GM23338 (cell line): ENCODE results near the gene HARBI1. TPM values are rescaled to one million over a fixed set of nuclear protein-coding genes. Genes with fewer than 3 reads are reported as not detected.

ENCODE experiments used
- ATAC-seq: fragments of 200-7000 bp; cut with Tn5 transposase; 3 replicates; pipeline ENCODE4 v1.9.1; 2020
- DNase-seq: peaks from one replicate; pipeline ENCODE4 v3.0.0-alpha.2; 2015; ENCODE audit warnings: low spot score
- H2AFZ ChIP-seq: fragments of 200-600 bp; sonication (generic); 2 replicates; pipeline ENCODE4 v1.8.0; 2016; ENCODE audit warnings: antibody characterized with exemption, mild to moderate bottlenecking, moderate library complexity
- H3F3A ChIP-seq: fragments of 200-600 bp; sonication (generic); replicated peaks from 2 replicates; pipeline ENCODE4 v1.8.0; 2017; ENCODE audit warnings: antibody characterized with exemption, mixed run types, low read depth
- H3K27ac ChIP-seq: fragments of 200-600 bp; sonication (generic); 2 replicates; pipeline ENCODE4 v1.6.1; 2016; ENCODE audit warnings: low read depth
- H3K27me3 ChIP-seq: fragments of 200-600 bp; sonication (generic); 2 replicates; pipeline ENCODE4 v1.8.0; 2016; ENCODE audit warnings: mild to moderate bottlenecking, mixed run types, moderate library complexity; ENCODE audit not compliant: insufficient read depth
- H3K36me3 ChIP-seq: fragments of 200-600 bp; sonication (generic); 2 replicates; pipeline ENCODE4 v1.8.0; 2016; ENCODE audit warnings: mild to moderate bottlenecking; ENCODE audit not compliant: insufficient read depth
- H3K4me1 ChIP-seq: fragments of 200-600 bp; sonication (generic); 2 replicates; pipeline ENCODE4 v1.8.0; 2016; ENCODE audit warnings: mild to moderate bottlenecking, moderate library complexity; ENCODE audit not compliant: insufficient read depth
- H3K4me2 ChIP-seq: fragments of 200-600 bp; sonication (generic); 2 replicates; pipeline ENCODE4 v1.7.1; 2017; ENCODE audit warnings: mixed run types
- H3K4me3 ChIP-seq: fragments of 200-600 bp; sonication (generic); 2 replicates; pipeline ENCODE4 v1.6.1; 2016; ENCODE audit warnings: mixed run types
- H3K79me2 ChIP-seq: fragments of 200-600 bp; sonication (generic); replicated peaks from 2 replicates; pipeline ENCODE4 v1.8.0; 2017; ENCODE audit warnings: mild to moderate bottlenecking; ENCODE audit not compliant: insufficient read depth
- H3K9me2 ChIP-seq: fragments of 200-600 bp; sonication (generic); 2 replicates; pipeline ENCODE4 v1.8.0; 2017; ENCODE audit not compliant: insufficient read depth
- H4K20me1 ChIP-seq: fragments of 200-600 bp; sonication (generic); replicated peaks from 2 replicates; pipeline ENCODE4 v1.8.0; 2017; ENCODE audit warnings: mild to moderate bottlenecking; ENCODE audit not compliant: insufficient read depth
- H3K27ac Mint-ChIP-seq: 2 replicates; pipeline ENCODE4 v1.8.0; 2020; ENCODE audit warnings: inconsistent platforms, mild to moderate bottlenecking, moderate library complexity, mixed read lengths
- H3K27me3 Mint-ChIP-seq: 3 replicates; pipeline ENCODE4 v1.8.0; 2022; ENCODE audit warnings: low read depth, mild to moderate bottlenecking, moderate library complexity, mixed read lengths, inconsistent platforms; ENCODE audit not compliant: insufficient read depth, poor library complexity
- H3K36me3 Mint-ChIP-seq: 3 replicates; pipeline ENCODE4 v1.8.0; 2021; ENCODE audit warnings: low read depth, mild to moderate bottlenecking, inconsistent platforms, moderate library complexity, mixed read lengths
- H3K4me1 Mint-ChIP-seq: 3 replicates; pipeline ENCODE4 v1.8.0; 2020; ENCODE audit warnings: mild to moderate bottlenecking, inconsistent platforms, mixed read lengths
- H3K4me3 Mint-ChIP-seq: 3 replicates; pipeline ENCODE4 v1.8.0; 2021; ENCODE audit warnings: moderate library complexity, mild to moderate bottlenecking, inconsistent platforms, mixed read lengths
- H3K9me3 Mint-ChIP-seq: 3 replicates; pipeline ENCODE4 v1.8.0; 2020; ENCODE audit warnings: moderate library complexity, mild to moderate bottlenecking, inconsistent platforms, mixed read lengths
- JUNB ChIP-seq: IDR thresholded peaks from one replicate; pipeline ENCODE4 v1.6.1; 2016; ENCODE audit warnings: antibody characterized with exemption; ENCODE audit not compliant: unreplicated experiment
- STAT1 ChIP-seq: IDR thresholded peaks from one replicate; pipeline ENCODE4 v1.6.1; 2016; ENCODE audit warnings: antibody characterized with exemption; ENCODE audit not compliant: unreplicated experiment
- ZNF114 ChIP-seq: fragments of 250-450 bp; sonication (Bioruptor Pico); IDR thresholded peaks from 2 replicates; pipeline ENCODE4 v1.5.0; 2020; ENCODE audit warnings: mild to moderate bottlenecking, moderate library complexity
- polyA plus RNA-seq: library from polyadenylated mRNA; unstranded; fragments of >200 nt; fragmentation: Nextera tagmentation; extraction: Ambion mirVana; gene quantifications from 2 replicates; pipeline ENCODE4 v1.2.1, GENCODE V29; 2016
- total RNA-seq: library from RNA; depleted of rRNA; stranded (reverse); fragments of >200 nt; shearing (Covaris generic); gene quantifications from 2 replicates; pipeline ENCODE4 v1.2.3, GENCODE V29; 2014
- TF ChIP-seq, protein P1 (sequence below), 2 experiments: fragments of 200-600 bp in 1 of 2; sonication (generic) in 1 of 2; conservative IDR thresholded peaks; 2 replicates each; pipeline versions ENCODE4 v1.5.1 to v1.6.1; 2016 to 2017; ENCODE audit warnings: antibody characterized with exemption in 2 of 2, low read depth in 2 of 2, mild to moderate bottlenecking in 2 of 2, moderate library complexity in 1 of 2
- TF ChIP-seq, protein P2 (sequence below): IDR thresholded peaks from one replicate; pipeline ENCODE4 v1.6.1; 2018; ENCODE audit warnings: antibody characterized with exemption; ENCODE audit not compliant: unreplicated experiment
- TF ChIP-seq, protein P3 (sequence below): fragments of 250-450 bp; sonication (Bioruptor Pico); IDR thresholded peaks from 2 replicates; pipeline ENCODE4 v1.5.0; 2020; ENCODE audit warnings: mild to moderate bottlenecking, moderate library complexity
- TF ChIP-seq, protein P4 (sequence below): IDR thresholded peaks from 2 replicates; pipeline ENCODE4 v1.6.1; 2016; ENCODE audit warnings: antibody characterized with exemption

HARBI1 gene
- total and polyA plus RNA-seq, 2 experiments from 2014 or later: 4.2 to 6.5 TPM

DNA sequence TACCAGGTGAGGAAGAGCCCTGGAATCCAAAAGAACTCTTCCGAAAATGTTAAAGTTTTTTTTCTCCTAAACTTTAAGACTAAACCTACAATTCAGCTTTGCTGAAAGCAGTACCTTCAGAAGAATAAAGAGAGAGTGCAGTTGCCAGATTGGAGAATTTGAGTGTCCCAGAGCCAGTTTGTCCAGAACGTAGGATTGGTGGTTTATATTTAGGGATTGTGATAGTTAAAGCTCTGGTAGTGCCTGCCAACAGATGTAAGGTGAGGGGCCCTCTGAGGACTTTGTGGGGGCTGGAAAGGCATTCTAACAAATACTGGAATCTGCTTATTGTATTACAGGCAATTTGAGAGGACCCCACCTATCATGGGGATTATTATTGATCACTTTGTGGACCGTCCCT lies 40.2 kb upstream of the HARBI1 start:
- no peak overlapping the region for H3K27ac ChIP-seq
- Mint-ChIP-seq H3K27me3 (no peaks in the 10 kb centered on the region), H3K36me3 (peaks cover 55% of the 10 kb centered on the region), H3K4me3 (no peak overlapping the region), H3K27ac (no peak overlapping the region; the same call in 1 of the 2 replicates), H3K4me1 (no peaks in the 10 kb centered on the region), H3K9me3 (no peaks in the 10 kb centered on the region)
- no peak for ATAC-seq
- no peaks in the 10 kb centered on the region for H3K27me3 ChIP-seq
- H3K79me2 ChIP-seq: no peaks in the 10 kb centered on the region
- no peaks in the 10 kb centered on the region for H4K20me1 ChIP-seq
- DNase-seq: no peak
- no peak overlapping the region for H3K4me3 ChIP-seq
- TF ChIP-seq JUNB (no peak), ZNF114 (no peak), STAT1 (no peak)
- TF ChIP-seq, protein P1, sequence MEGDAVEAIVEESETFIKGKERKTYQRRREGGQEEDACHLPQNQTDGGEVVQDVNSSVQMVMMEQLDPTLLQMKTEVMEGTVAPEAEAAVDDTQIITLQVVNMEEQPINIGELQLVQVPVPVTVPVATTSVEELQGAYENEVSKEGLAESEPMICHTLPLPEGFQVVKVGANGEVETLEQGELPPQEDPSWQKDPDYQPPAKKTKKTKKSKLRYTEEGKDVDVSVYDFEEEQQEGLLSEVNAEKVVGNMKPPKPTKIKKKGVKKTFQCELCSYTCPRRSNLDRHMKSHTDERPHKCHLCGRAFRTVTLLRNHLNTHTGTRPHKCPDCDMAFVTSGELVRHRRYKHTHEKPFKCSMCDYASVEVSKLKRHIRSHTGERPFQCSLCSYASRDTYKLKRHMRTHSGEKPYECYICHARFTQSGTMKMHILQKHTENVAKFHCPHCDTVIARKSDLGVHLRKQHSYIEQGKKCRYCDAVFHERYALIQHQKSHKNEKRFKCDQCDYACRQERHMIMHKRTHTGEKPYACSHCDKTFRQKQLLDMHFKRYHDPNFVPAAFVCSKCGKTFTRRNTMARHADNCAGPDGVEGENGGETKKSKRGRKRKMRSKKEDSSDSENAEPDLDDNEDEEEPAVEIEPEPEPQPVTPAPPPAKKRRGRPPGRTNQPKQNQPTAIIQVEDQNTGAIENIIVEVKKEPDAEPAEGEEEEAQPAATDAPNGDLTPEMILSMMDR (conservative IDR thresholded peaks at IDR 0.05; ENCODE audit: low read depth in 2 of 2): no peak
- TF ChIP-seq, protein P2, sequence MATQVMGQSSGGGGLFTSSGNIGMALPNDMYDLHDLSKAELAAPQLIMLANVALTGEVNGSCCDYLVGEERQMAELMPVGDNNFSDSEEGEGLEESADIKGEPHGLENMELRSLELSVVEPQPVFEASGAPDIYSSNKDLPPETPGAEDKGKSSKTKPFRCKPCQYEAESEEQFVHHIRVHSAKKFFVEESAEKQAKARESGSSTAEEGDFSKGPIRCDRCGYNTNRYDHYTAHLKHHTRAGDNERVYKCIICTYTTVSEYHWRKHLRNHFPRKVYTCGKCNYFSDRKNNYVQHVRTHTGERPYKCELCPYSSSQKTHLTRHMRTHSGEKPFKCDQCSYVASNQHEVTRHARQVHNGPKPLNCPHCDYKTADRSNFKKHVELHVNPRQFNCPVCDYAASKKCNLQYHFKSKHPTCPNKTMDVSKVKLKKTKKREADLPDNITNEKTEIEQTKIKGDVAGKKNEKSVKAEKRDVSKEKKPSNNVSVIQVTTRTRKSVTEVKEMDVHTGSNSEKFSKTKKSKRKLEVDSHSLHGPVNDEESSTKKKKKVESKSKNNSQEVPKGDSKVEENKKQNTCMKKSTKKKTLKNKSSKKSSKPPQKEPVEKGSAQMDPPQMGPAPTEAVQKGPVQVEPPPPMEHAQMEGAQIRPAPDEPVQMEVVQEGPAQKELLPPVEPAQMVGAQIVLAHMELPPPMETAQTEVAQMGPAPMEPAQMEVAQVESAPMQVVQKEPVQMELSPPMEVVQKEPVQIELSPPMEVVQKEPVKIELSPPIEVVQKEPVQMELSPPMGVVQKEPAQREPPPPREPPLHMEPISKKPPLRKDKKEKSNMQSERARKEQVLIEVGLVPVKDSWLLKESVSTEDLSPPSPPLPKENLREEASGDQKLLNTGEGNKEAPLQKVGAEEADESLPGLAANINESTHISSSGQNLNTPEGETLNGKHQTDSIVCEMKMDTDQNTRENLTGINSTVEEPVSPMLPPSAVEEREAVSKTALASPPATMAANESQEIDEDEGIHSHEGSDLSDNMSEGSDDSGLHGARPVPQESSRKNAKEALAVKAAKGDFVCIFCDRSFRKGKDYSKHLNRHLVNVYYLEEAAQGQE: no peak
- TF ChIP-seq, protein P3, sequence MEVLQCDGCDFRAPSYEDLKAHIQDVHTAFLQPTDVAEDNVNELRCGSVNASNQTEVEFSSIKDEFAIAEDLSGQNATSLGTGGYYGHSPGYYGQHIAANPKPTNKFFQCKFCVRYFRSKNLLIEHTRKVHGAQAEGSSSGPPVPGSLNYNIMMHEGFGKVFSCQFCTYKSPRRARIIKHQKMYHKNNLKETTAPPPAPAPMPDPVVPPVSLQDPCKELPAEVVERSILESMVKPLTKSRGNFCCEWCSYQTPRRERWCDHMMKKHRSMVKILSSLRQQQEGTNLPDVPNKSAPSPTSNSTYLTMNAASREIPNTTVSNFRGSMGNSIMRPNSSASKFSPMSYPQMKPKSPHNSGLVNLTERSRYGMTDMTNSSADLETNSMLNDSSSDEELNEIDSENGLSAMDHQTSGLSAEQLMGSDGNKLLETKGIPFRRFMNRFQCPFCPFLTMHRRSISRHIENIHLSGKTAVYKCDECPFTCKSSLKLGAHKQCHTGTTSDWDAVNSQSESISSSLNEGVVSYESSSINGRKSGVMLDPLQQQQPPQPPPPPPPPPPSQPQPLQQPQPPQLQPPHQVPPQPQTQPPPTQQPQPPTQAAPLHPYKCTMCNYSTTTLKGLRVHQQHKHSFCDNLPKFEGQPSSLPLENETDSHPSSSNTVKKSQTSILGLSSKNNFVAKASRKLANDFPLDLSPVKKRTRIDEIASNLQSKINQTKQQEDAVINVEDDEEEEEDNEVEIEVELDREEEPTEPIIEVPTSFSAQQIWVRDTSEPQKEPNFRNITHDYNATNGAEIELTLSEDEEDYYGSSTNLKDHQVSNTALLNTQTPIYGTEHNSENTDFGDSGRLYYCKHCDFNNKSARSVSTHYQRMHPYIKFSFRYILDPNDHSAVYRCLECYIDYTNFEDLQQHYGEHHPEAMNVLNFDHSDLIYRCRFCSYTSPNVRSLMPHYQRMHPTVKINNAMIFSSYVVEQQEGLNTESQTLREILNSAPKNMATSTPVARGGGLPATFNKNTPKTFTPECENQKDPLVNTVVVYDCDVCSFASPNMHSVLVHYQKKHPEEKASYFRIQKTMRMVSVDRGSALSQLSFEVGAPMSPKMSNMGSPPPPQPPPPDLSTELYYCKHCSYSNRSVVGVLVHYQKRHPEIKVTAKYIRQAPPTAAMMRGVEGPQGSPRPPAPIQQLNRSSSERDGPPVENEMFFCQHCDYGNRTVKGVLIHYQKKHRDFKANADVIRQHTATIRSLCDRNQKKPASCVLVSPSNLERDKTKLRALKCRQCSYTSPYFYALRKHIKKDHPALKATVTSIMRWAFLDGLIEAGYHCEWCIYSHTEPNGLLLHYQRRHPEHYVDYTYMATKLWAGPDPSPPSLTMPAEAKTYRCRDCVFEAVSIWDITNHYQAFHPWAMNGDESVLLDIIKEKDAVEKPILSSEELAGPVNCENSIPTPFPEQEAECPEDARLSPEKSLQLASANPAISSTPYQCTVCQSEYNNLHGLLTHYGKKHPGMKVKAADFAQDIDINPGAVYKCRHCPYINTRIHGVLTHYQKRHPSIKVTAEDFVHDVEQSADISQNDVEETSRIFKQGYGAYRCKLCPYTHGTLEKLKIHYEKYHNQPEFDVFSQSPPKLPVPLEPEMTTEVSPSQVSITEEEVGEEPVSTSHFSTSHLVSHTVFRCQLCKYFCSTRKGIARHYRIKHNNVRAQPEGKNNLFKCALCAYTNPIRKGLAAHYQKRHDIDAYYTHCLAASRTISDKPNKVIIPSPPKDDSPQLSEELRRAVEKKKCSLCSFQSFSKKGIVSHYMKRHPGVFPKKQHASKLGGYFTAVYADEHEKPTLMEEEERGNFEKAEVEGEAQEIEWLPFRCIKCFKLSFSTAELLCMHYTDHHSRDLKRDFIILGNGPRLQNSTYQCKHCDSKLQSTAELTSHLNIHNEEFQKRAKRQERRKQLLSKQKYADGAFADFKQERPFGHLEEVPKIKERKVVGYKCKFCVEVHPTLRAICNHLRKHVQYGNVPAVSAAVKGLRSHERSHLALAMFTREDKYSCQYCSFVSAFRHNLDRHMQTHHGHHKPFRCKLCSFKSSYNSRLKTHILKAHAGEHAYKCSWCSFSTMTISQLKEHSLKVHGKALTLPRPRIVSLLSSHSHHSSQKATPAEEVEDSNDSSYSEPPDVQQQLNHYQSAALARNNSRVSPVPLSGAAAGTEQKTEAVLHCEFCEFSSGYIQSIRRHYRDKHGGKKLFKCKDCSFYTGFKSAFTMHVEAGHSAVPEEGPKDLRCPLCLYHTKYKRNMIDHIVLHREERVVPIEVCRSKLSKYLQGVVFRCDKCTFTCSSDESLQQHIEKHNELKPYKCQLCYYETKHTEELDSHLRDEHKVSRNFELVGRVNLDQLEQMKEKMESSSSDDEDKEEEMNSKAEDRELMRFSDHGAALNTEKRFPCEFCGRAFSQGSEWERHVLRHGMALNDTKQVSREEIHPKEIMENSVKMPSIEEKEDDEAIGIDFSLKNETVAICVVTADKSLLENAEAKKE (CRISPR knock-in tag): no peak
- TF ChIP-seq, protein P4, sequence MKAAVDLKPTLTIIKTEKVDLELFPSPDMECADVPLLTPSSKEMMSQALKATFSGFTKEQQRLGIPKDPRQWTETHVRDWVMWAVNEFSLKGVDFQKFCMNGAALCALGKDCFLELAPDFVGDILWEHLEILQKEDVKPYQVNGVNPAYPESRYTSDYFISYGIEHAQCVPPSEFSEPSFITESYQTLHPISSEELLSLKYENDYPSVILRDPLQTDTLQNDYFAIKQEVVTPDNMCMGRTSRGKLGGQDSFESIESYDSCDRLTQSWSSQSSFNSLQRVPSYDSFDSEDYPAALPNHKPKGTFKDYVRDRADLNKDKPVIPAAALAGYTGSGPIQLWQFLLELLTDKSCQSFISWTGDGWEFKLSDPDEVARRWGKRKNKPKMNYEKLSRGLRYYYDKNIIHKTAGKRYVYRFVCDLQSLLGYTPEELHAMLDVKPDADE: no peak
- H3K36me3 ChIP-seq: peaks cover 37% of the 10 kb centered on the region
- 0 out of 2 replicates have a peak, but pooled peaks cover 4% of the 10 kb centered on the region for H3F3A ChIP-seq
- H2AFZ ChIP-seq: no peak overlapping the region
- no peak overlapping the region for H3K4me2 ChIP-seq
- H3K4me1 ChIP-seq: no peaks in the 10 kb centered on the region
- H3K9me2 ChIP-seq: no peaks in the 10 kb centered on the region
